Measurements from ENCODE around the gene COL6A1.

- TF ChIP-seq CTCF (conservative IDR thresholded peaks at IDR 0.05; ENCODE audit: low read length) (no peak), EZH2phosphoT487 (IDR thresholded peaks at IDR 0.05; ENCODE audit: borderline replicate concordance, low read depth, low read length) (no peak)
Observed at GRCh38 chr21:46052703-46053651, 71.4 kb downstream of the COL6A1 start.
